NCI-H1930 (cell line): Measurements from ENCODE around the gene CRY1.
"Not testable (repeated sequence)": the region's sequence is repeated elsewhere in the genome, so short reads cannot be mapped to it uniquely, and the experiment has no call there.

ENCODE experiments used
- DNase-seq, 2 experiments: peaks; one replicate each; lab custom pipeline; 2025; lab: John Stamatoyannopoulos, UW

The CRY1 gene

GRCh38 chr12:107108366-107108765 lies 15.0 kb upstream of the CRY1 start:
- not testable (repeated sequence) for DNase-seq

GRCh38 chr12:107107381-107107780 lies 14.0 kb upstream of the CRY1 start:
- no peak for DNase-seq

GRCh38 chr12:107106241-107107025 lies 13.1 kb upstream of the CRY1 start:
- no peak for DNase-seq

GRCh38 chr12:107105410-107105703 lies 12.0 kb upstream of the CRY1 start:
- no peak for DNase-seq

- no peak for DNase-seq
Observed at GRCh38 chr12:107103516-107103915, 10.2 kb upstream of the CRY1 start.

- no peak for DNase-seq
Observed at GRCh38 chr12:107103097-107103496, 9.7 kb upstream of the CRY1 start.

GRCh38 chr12:107102294-107102693 lies 8.9 kb upstream of the CRY1 start:
- no peak for DNase-seq

GRCh38 chr12:107101651-107102050 lies 8.3 kb upstream of the CRY1 start:
- no peak for DNase-seq

- DNase-seq: no peak
Observed at GRCh38 chr12:107099917-107100316, 6.6 kb upstream of the CRY1 start.

- DNase-seq: no peak
Observed at GRCh38 chr12:107096571-107096970, 3.2 kb upstream of the CRY1 start.

GRCh38 chr12:107094183-107094448 lies 767 bp upstream of the CRY1 start:
- no peak for DNase-seq

- peak in 1 of 2 experiments; percentile 47 for DNase-seq
Observed at GRCh38 chr12:107092669-107093416, 506 bp downstream of the CRY1 start.

GRCh38 chr12:107091989-107092641 lies 1.2 kb downstream of the CRY1 start:
- peak; percentile 16 to 34 for DNase-seq

- DNase-seq: no peak
Observed at GRCh38 chr12:107091381-107091780, 2.0 kb downstream of the CRY1 start.

GRCh38 chr12:107090711-107091110 lies 2.6 kb downstream of the CRY1 start:
- no peak for DNase-seq

- DNase-seq: no peak
Observed at GRCh38 chr12:107088912-107089311, 4.4 kb downstream of the CRY1 start.

- no peak for DNase-seq
Observed at GRCh38 chr12:107086314-107086713, 7.0 kb downstream of the CRY1 start.

GRCh38 chr12:107081778-107082177 lies 11.6 kb downstream of the CRY1 start:
- DNase-seq: no peak

- no peak for DNase-seq
Observed at GRCh38 chr12:107080299-107080698, 13.1 kb downstream of the CRY1 start.

GRCh38 chr12:107079172-107080011 lies 14.0 kb downstream of the CRY1 start:
- no peak for DNase-seq

GRCh38 chr12:107073266-107073665 lies 20.1 kb downstream of the CRY1 start:
- DNase-seq: not testable (repeated sequence)

- DNase-seq: no peak
Observed at GRCh38 chr12:107066691-107067090, 26.7 kb downstream of the CRY1 start.
